AG10803 (cell line): ENCODE results near the gene ELOVL5.

Experiments
- DNase-seq: peaks from one replicate; pipeline ENCODE4 v3.0.0; 2010; ENCODE audit warnings: low read depth
- H3K4me3 ChIP-seq: 2 replicates; pipeline ENCODE4 v1.5.1; 2011; ENCODE audit warnings: mild to moderate bottlenecking, low read length, control low read depth
- TF ChIP-seq, protein P1 (sequence below): conservative IDR thresholded peaks from 2 replicates; pipeline ENCODE4 v1.5.1; 2011; ENCODE audit warnings: mild to moderate bottlenecking, low read length, control low read depth, inconsistent platforms

The ELOVL5 gene

DNA sequence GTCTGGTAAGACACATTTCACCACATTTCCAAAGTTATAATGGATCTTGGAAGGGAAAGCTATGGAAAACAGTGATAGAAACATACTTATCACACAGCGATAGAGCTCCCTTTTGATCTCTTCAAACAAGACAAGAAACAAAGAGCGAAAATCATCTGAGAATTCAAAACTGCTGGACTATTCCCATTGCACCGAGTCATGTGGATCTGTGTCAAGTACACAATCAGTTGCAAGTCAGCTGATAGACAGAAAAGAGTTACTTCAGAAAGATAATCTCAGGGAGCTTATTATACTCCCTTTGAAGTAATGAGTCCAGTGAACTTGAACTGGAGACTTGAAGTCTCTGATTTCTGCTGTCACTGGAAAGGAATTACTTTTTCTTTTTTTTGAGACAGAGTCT is 110.4 kb downstream of the ELOVL5 start:
- TF ChIP-seq, protein P1, sequence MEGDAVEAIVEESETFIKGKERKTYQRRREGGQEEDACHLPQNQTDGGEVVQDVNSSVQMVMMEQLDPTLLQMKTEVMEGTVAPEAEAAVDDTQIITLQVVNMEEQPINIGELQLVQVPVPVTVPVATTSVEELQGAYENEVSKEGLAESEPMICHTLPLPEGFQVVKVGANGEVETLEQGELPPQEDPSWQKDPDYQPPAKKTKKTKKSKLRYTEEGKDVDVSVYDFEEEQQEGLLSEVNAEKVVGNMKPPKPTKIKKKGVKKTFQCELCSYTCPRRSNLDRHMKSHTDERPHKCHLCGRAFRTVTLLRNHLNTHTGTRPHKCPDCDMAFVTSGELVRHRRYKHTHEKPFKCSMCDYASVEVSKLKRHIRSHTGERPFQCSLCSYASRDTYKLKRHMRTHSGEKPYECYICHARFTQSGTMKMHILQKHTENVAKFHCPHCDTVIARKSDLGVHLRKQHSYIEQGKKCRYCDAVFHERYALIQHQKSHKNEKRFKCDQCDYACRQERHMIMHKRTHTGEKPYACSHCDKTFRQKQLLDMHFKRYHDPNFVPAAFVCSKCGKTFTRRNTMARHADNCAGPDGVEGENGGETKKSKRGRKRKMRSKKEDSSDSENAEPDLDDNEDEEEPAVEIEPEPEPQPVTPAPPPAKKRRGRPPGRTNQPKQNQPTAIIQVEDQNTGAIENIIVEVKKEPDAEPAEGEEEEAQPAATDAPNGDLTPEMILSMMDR, result no peak
- no peak overlapping the region for H3K4me3 ChIP-seq
- no peak for DNase-seq

- H3K4me3 ChIP-seq, result no peak overlapping the region
- TF ChIP-seq, protein P1, result no peak
Observed at GRCh38 chr6:53236241-53236640, 112.5 kb downstream of the ELOVL5 start.

DNA sequence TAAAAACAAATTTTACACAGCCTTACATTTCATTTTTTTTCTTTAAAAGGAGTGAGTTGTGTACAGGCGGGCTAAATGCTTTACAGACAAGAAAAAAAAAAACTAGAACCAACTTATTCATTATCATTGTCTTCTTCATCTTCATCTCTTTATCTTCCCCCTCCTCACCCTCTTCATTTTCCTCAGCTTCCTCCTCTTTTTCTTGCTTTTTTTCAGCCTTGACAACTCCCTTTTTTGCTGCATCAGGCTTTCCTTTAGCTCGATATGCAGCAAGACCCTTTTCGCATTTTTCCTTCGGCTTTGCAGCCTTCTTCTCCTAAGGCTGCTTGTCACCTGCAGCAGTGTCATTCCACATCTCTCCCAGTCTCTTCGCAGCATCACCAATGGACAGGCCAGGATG is 113.2 kb downstream of the ELOVL5 start:
- TF ChIP-seq, protein P1, result no peak
- DNase-seq, result no peak
- H3K4me3 ChIP-seq, result no peak overlapping the region

More at GRCh38 chr6:53236241-53236640, 112.5 kb downstream of the ELOVL5 start:
- DNase-seq, result no peak

GRCh38 chr6:53233309-53233708 is 115.4 kb downstream of the ELOVL5 start:
- TF ChIP-seq, protein P1, result no peak
- no peak overlapping the region for H3K4me3 ChIP-seq
- no peak for DNase-seq

DNA sequence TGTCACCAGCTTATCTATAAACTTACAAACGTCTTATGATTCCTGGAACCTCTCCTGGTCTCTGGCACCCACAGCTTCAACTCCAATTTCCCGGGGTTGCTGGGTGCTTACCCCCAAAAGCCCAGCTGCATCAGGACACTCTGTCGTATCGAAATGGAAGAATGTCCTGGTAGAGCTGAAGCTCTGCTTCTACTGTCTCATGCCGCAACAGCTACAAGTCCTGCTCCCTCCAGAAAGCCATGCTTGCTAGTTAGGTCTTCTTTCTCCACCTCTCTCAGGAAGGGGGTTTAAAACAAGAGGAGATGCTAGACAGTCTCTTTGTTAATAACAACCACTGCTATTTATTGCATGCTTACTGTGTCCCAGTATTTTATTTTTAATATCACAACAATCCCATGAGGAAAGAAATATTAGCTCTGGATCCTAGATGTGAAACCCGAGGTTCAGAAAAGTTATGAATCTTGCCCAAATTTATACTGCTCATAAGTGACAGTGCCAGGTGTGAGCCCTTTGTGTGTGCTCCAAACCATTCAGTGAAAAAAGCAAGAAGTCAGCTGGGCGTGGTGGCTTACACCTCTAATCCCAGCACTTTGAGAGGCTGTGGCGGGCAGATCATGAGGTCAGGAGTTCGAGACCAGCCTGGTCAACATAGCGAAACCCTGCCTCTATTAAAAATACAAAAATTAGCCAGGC is 117.8 kb downstream of the ELOVL5 start:
- no peak for DNase-seq
- TF ChIP-seq, protein P1, result no peak
- H3K4me3 ChIP-seq, result no peak overlapping the region

DNA sequence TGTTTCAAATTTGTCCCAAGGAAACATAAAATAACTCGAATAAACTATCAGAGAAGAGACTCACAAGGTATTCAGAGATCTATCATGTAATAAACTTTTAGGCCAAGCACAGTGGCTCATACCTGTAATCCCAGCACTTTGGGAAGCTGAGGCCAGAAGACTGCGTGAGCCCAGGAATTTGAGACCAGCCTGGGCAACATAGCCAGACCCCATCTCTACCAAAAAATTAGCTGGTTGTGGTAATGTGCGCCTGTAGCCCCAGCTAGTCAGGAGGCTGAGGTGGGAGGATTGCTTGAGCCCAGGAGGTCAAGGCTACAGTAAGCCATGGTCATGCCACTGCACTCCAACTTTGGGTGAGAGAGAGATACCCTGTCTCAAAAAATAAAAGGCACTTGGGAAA is 120.9 kb downstream of the ELOVL5 start:
- H3K4me3 ChIP-seq, result no peak overlapping the region
- DNase-seq, result no peak
- TF ChIP-seq, protein P1, result no peak

- DNase-seq, result no peak
- H3K4me3 ChIP-seq, result no peak overlapping the region
- TF ChIP-seq, protein P1, result no peak
Observed at GRCh38 chr6:53220605-53221004, 128.1 kb downstream of the ELOVL5 start.
